ENCODE data around the gene CR2. TPM values are rescaled to one million over a fixed set of nuclear protein-coding genes. Genes with fewer than 3 reads are reported as not detected.
"Not testable (repeated sequence)": the region's sequence is repeated elsewhere in the genome, so short reads cannot be mapped to it uniquely, and the experiment has no call there.

CR2 gene
- total and polyA plus RNA-seq, 4 experiments from 2014 or later: 1.9 to 6.7 (median 3.9) TPM

DNA sequence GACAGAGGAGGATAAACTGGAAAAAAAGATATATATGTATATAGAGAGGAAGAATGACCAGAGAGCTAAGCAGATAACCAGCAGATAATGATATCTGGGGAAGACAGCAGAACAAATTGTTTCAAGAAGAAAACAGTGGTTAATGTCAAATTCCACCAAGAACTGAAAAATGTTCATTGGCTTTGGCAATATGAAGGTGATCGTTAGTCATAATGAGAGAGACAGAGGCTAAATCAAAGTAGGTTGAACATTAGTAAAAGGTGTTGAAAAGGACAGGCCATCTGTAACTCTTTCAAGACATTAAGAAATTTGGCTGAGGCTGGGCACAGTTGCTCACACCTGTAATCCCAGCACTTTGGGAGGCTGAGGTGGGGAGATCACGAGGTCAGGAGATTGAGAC, 25.3 kb upstream of the CR2 start:
- H3K4me1 ChIP-seq (ENCODE audit: insufficient read depth, low read length): no peaks in the 10 kb centered on the region
- H3K9me3 ChIP-seq (ENCODE audit: control insufficient read depth in 1 of 2, low read length in 2 of 2): no peaks in the 10 kb centered on the region
- no peaks in the 10 kb centered on the region for H3K27me3 ChIP-seq (ENCODE audit: insufficient read depth, low read length)
- ChIA-PET POLR2A (ENCODE audit: partially characterized antibody) (no interaction called here), CTCF (ENCODE audit: partially characterized antibody) (no interaction called here)
- no peaks in the 10 kb centered on the region for H3K36me3 ChIP-seq (ENCODE audit: insufficient read depth, low read length)
- H3K4me3 Mint-ChIP-seq: no peak overlapping the region
- H3K27ac Mint-ChIP-seq: no peak overlapping the region
- H3K27me3 Mint-ChIP-seq: peaks cover 12 to 23% of the 10 kb centered on the region in 2 donors
- peaks cover 0 to 2% (median 0%) of the 10 kb centered on the region in 8 donors for H3K9me3 Mint-ChIP-seq
- no peaks in the 10 kb centered on the region for H3K36me3 Mint-ChIP-seq
- no peak overlapping the region for H3K27ac ChIP-seq (ENCODE audit: low read depth, low read length)
- intact Hi-C loops (cut with micrococcal nuclease): no loop called here
- no peak overlapping the region for H3K4me3 ChIP-seq (ENCODE audit: low read length in 2 of 2)
- no peaks in the 10 kb centered on the region for H3K4me1 Mint-ChIP-seq
- no peak for DNase-seq

DNA sequence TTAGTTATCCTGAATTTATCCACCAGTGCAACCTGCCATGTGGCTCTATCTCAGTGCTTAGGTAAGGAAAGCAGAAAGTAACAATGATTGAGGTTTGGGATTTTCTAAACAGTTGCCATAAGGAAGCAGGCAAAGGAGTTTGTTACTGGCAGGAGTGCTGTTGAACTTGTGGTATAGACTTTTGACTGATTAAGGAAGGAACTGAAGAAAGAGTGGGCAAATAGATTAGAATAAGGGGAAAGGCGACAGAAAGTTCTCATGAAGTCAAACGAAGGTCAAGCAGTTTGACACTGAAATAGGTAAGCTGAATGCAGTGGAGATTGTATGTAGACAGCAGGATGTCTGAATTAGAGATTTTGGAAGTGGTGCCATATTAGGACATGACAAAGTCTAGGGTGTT, 24.2 kb upstream of the CR2 start:
- Histone ChIP-seq H3K36me3 (ENCODE audit: insufficient read depth, low read length) (no peaks in the 10 kb centered on the region), H3K4me3 (ENCODE audit: low read length in 2 of 2) (no peak overlapping the region), H3K9me3 (ENCODE audit: control insufficient read depth in 1 of 2, low read length in 2 of 2) (no peaks in the 10 kb centered on the region), H3K4me1 (ENCODE audit: insufficient read depth, low read length) (no peaks in the 10 kb centered on the region), H3K27ac (ENCODE audit: low read depth, low read length) (no peak overlapping the region), H3K27me3 (ENCODE audit: insufficient read depth, low read length) (no peaks in the 10 kb centered on the region)
- DNase-seq: no peak
- peaks cover 12 to 26% of the 10 kb centered on the region in 2 donors for H3K27me3 Mint-ChIP-seq
- H3K36me3 Mint-ChIP-seq: no peaks in the 10 kb centered on the region
- no peak overlapping the region for H3K4me3 Mint-ChIP-seq
- no peaks in the 10 kb centered on the region for H3K4me1 Mint-ChIP-seq
- POLR2A ChIA-PET (ENCODE audit: partially characterized antibody): no interaction called here
- H3K9me3 Mint-ChIP-seq: peaks cover 0 to 2% (median 0%) of the 10 kb centered on the region in 8 donors
- no peak overlapping the region for H3K27ac Mint-ChIP-seq
- CTCF ChIA-PET (ENCODE audit: partially characterized antibody): no interaction called here
- intact Hi-C loops (cut with micrococcal nuclease): no loop called here

DNA sequence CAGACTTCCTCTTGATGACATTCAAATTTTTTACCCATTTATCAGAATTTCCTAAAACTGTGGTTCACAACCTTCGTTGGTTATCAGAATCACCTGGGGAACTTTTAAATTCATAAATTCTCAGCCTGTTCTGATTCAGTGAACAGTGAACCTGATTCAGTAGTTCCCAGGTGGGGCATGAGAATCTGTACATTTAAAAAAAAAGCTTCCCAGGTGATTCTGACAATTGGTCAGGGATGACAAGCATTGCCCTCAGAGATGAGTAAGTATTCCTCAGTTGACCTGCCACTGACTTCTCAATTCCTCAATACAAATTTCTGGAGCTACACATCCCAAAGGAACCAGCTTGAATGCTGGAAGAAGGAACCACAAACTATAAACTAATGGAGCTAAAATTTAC, 23.5 kb upstream of the CR2 start:
- no peaks in the 10 kb centered on the region for H3K36me3 Mint-ChIP-seq
- intact Hi-C loops (cut with micrococcal nuclease): no loop called here
- POLR2A ChIA-PET (ENCODE audit: partially characterized antibody): no interaction called here

DNA sequence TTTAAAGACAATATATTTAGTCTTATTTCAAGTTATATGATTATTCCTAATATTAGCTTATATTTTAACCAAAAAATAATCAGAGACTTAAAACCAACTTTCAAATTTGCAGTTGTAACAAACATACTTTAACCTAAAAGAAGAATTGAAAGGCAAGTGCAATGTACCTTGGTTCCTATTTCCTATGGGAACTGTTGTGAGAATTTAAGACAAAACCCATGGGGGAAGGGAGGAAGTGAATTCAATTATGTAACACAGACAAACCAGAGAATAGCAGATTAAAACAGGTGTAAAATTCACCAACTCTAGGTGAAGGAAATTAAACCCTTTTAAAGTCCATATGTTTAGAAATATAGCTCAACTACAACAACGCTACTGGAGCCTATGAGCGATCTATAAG, 22.6 kb upstream of the CR2 start:
- peaks cover 12 to 22% of the 10 kb centered on the region in 2 donors for H3K27me3 Mint-ChIP-seq

More for the DNA sequence above, 23.5 kb upstream of the CR2 start:
- no peaks in the 10 kb centered on the region for H3K27me3 ChIP-seq (ENCODE audit: insufficient read depth, low read length)
- no peaks in the 10 kb centered on the region for H3K9me3 ChIP-seq (ENCODE audit: control insufficient read depth in 1 of 2, low read length in 2 of 2)
- Mint-ChIP-seq H3K27me3 (peaks cover 12 to 22% of the 10 kb centered on the region in 2 donors), H3K4me1 (no peaks in the 10 kb centered on the region), H3K9me3 (peaks cover 0 to 2% (median 0%) of the 10 kb centered on the region in 8 donors), H3K27ac (no peak overlapping the region), H3K4me3 (no peak overlapping the region)
- no peaks in the 10 kb centered on the region for H3K4me1 ChIP-seq (ENCODE audit: insufficient read depth, low read length)
- DNase-seq: no peak
- no peaks in the 10 kb centered on the region for H3K36me3 ChIP-seq (ENCODE audit: insufficient read depth, low read length)
- CTCF ChIA-PET (ENCODE audit: partially characterized antibody): interaction anchor here (0.7 kb wide), 1 partner anchor 26 kb away, joined by 3 read pairs; no protein-coding TSS in a partner anchor
- no peak overlapping the region for H3K27ac ChIP-seq (ENCODE audit: low read depth, low read length)
- no peak overlapping the region for H3K4me3 ChIP-seq (ENCODE audit: low read length in 2 of 2)

DNA sequence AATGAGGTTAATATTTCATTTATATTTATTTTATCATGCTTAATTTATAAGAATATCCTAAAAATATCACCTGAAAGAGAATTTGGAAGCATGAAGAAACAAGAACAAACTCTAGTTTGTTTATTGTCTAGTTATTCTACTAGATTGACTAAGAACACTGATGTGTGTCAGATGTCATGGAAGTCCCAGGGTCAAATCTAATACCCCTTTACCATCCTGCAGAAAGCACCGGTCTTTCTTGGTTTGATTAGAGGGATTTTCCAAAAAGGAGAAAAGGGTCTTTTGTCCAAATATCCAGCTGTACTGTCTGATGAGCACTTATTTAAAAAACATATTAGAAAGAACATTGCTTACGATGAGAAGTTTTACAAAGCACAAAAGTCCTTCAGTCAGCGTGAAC, 20.7 kb upstream of the CR2 start:
- H3K27me3 Mint-ChIP-seq: peaks cover 6 to 15% of the 10 kb centered on the region in 2 donors
- no peak overlapping the region for H3K4me3 ChIP-seq (ENCODE audit: low read length in 2 of 2)
- ChIA-PET CTCF (ENCODE audit: partially characterized antibody) (no interaction called here), POLR2A (ENCODE audit: partially characterized antibody) (interaction anchor here (0.6 kb wide), 1 partner anchor 201 kb away, joined by 3 read pairs; no protein-coding TSS in a partner anchor)
- no peak overlapping the region for H3K27ac ChIP-seq (ENCODE audit: low read depth, low read length)
- H3K4me1 ChIP-seq (ENCODE audit: insufficient read depth, low read length): no peaks in the 10 kb centered on the region
- no peaks in the 10 kb centered on the region for H3K27me3 ChIP-seq (ENCODE audit: insufficient read depth, low read length)
- H3K36me3 Mint-ChIP-seq: no peaks in the 10 kb centered on the region
- H3K9me3 ChIP-seq (ENCODE audit: control insufficient read depth in 1 of 2, low read length in 2 of 2): no peaks in the 10 kb centered on the region
- H3K36me3 ChIP-seq (ENCODE audit: insufficient read depth, low read length): no peaks in the 10 kb centered on the region
- H3K4me1 Mint-ChIP-seq: no peaks in the 10 kb centered on the region
- no peak overlapping the region for H3K4me3 Mint-ChIP-seq
- no peak overlapping the region for H3K27ac Mint-ChIP-seq
- DNase-seq: no peak
- H3K9me3 Mint-ChIP-seq: peaks cover 0 to 2% (median 0%) of the 10 kb centered on the region in 8 donors
- intact Hi-C loops (cut with micrococcal nuclease): no loop called here

More for the DNA sequence above, 22.6 kb upstream of the CR2 start:
- no peak for DNase-seq
- H3K36me3 ChIP-seq (ENCODE audit: insufficient read depth, low read length): no peaks in the 10 kb centered on the region
- H3K27me3 ChIP-seq (ENCODE audit: insufficient read depth, low read length): no peaks in the 10 kb centered on the region
- H3K27ac Mint-ChIP-seq: no peak overlapping the region
- ChIA-PET CTCF (ENCODE audit: partially characterized antibody) (no interaction called here), POLR2A (ENCODE audit: partially characterized antibody) (no interaction called here)
- no peaks in the 10 kb centered on the region for H3K4me1 Mint-ChIP-seq
- intact Hi-C loops (cut with micrococcal nuclease): no loop called here
- no peaks in the 10 kb centered on the region for H3K9me3 ChIP-seq (ENCODE audit: control insufficient read depth in 1 of 2, low read length in 2 of 2)
- no peaks in the 10 kb centered on the region for H3K36me3 Mint-ChIP-seq
- no peak overlapping the region for H3K4me3 Mint-ChIP-seq
- H3K27ac ChIP-seq (ENCODE audit: low read depth, low read length): no peak overlapping the region
- no peaks in the 10 kb centered on the region for H3K4me1 ChIP-seq (ENCODE audit: insufficient read depth, low read length)
- H3K4me3 ChIP-seq (ENCODE audit: low read length in 2 of 2): no peak overlapping the region
- peaks cover 0 to 2% (median 0%) of the 10 kb centered on the region in 8 donors for H3K9me3 Mint-ChIP-seq

DNA sequence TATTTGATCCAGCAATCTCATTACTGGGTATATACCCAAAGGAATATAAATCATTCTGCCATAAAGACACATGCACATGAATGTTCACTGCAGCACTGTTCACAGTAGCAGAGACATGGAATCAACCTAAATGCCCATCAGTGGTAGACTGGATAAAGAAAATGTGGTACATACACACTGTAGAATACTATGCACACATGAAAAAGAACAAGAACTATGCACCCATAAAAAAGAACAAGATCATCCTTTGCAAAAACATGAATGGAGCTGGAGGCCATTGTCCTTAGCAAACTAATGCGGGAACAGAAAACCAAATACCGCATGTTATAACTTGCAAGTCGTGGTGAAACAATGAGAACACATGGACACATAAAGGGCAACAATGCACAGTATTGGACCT, 17.4 kb upstream of the CR2 start:
- H3K4me1 ChIP-seq (ENCODE audit: insufficient read depth, low read length); DNase-seq; H3K36me3 Mint-ChIP-seq; H3K4me3 Mint-ChIP-seq; H3K27ac ChIP-seq (ENCODE audit: low read depth, low read length); H3K27ac Mint-ChIP-seq; intact Hi-C loops (cut with micrococcal nuclease); H3K9me3 Mint-ChIP-seq; POLR2A ChIA-PET (ENCODE audit: partially characterized antibody); H3K9me3 ChIP-seq (ENCODE audit: control insufficient read depth in 1 of 2, low read length in 2 of 2); H3K36me3 ChIP-seq (ENCODE audit: insufficient read depth, low read length); H3K4me1 Mint-ChIP-seq; H3K4me3 ChIP-seq (ENCODE audit: low read length in 2 of 2); H3K27me3 Mint-ChIP-seq; CTCF ChIA-PET (ENCODE audit: partially characterized antibody); H3K27me3 ChIP-seq (ENCODE audit: insufficient read depth, low read length): not testable (repeated sequence)

DNA sequence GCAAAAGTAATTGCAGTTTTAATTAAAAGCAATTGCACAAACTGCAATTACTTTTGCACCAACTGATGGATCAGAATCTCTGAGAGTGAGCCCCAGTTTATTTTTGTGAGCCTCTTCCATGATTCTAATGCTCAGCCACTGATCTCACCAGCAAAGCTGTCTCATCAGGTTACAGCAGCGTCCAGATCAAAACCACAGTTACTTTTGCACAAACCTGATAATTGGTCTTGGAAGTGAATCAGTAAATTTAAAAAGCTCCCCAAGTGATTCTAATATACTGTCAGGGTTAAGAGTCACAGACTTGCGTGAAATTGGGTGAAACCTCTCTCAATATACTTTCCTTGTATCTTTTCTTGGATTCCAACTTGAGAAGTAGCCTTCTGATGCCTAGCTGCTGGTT, 13.5 kb upstream of the CR2 start:
- intact Hi-C loops (cut with micrococcal nuclease): no loop called here

More for the DNA sequence above, 13.5 kb upstream of the CR2 start:
- ChIA-PET POLR2A (ENCODE audit: partially characterized antibody) (no interaction called here), CTCF (ENCODE audit: partially characterized antibody) (no interaction called here)
- H3K4me1 Mint-ChIP-seq: peaks cover 0 to 3% (median under 1%) of the 10 kb centered on the region in 4 donors
- no peak overlapping the region for H3K27ac Mint-ChIP-seq
- H3K27me3 ChIP-seq (ENCODE audit: insufficient read depth, low read length): no peaks in the 10 kb centered on the region
- no peak for DNase-seq
- H3K4me3 ChIP-seq (ENCODE audit: low read length in 2 of 2): no peak overlapping the region
- H3K27ac ChIP-seq (ENCODE audit: low read depth, low read length): no peak overlapping the region
- H3K9me3 Mint-ChIP-seq: peaks cover 0 to 2% (median 0%) of the 10 kb centered on the region in 8 donors
- no peaks in the 10 kb centered on the region for H3K9me3 ChIP-seq (ENCODE audit: control insufficient read depth in 1 of 2, low read length in 2 of 2)
- H3K4me3 Mint-ChIP-seq: no peak overlapping the region
- no peaks in the 10 kb centered on the region for H3K36me3 Mint-ChIP-seq
- H3K36me3 ChIP-seq (ENCODE audit: insufficient read depth, low read length): no peaks in the 10 kb centered on the region
- H3K27me3 Mint-ChIP-seq: no peaks in the 10 kb centered on the region
- no peaks in the 10 kb centered on the region for H3K4me1 ChIP-seq (ENCODE audit: insufficient read depth, low read length)
